DOHH2 (cell line): ENCODE measurements around the gene LASP1NB.

Source experiments
- H3F3A ChIP-seq: fragments of 200-600 bp; sonication (generic), shearing (Covaris generic); 2 replicates; pipeline ENCODE4 v1.6.0; 2016; ENCODE audit warnings: antibody characterized with exemption, mild to moderate bottlenecking; ENCODE audit not compliant: control insufficient read depth, insufficient read depth
- H3K27ac ChIP-seq: fragments of 200-600 bp; sonication (generic); 2 replicates; pipeline ENCODE4 v1.5.1; 2014; ENCODE audit warnings: low read depth, mild to moderate bottlenecking, low read length, moderate library complexity
- H3K27me3 ChIP-seq: fragments of 200-600 bp; sonication (generic); 2 replicates; pipeline ENCODE4 v1.6.1; 2014; ENCODE audit warnings: mild to moderate bottlenecking, low read length, mixed read lengths; ENCODE audit not compliant: control insufficient read depth
- H3K36me3 ChIP-seq: fragments of 200-600 bp; sonication (generic); 2 replicates; pipeline ENCODE4 v1.6.1; 2014; ENCODE audit warnings: mild to moderate bottlenecking, low read length, moderate library complexity, mixed read lengths; ENCODE audit not compliant: control insufficient read depth
- H3K4me1 ChIP-seq: fragments of 200-600 bp; sonication (generic); 2 replicates; pipeline ENCODE4 v1.6.1; 2014; ENCODE audit warnings: mild to moderate bottlenecking, low read length, mixed read lengths; ENCODE audit not compliant: control insufficient read depth
- H3K4me2 ChIP-seq: fragments of 200-600 bp; sonication (generic); 2 replicates; pipeline ENCODE4 v1.6.0; 2014; ENCODE audit warnings: mild to moderate bottlenecking, low read length, moderate library complexity
- H3K4me3 ChIP-seq: fragments of 200-600 bp; sonication (generic); 2 replicates; pipeline ENCODE4 v1.5.1; 2014; ENCODE audit warnings: mild to moderate bottlenecking, low read length, mixed read lengths
- H3K79me2 ChIP-seq: fragments of 200-600 bp; sonication (generic); 2 replicates; pipeline ENCODE4 v1.6.1; 2014; ENCODE audit warnings: mild to moderate bottlenecking, low read length, mixed read lengths; ENCODE audit not compliant: control insufficient read depth
- H3K9me2 ChIP-seq: fragments of 200-600 bp; sonication (generic); replicated peaks from 2 replicates; pipeline ENCODE4 v1.6.1; 2014; ENCODE audit warnings: mild to moderate bottlenecking, low read length, mixed read lengths; ENCODE audit not compliant: control insufficient read depth
- H3K9me3 ChIP-seq: fragments of 200-600 bp; sonication (generic); 2 replicates; pipeline ENCODE4 v1.6.1; 2014; ENCODE audit warnings: antibody characterized with exemption, low read length, mixed read lengths; ENCODE audit not compliant: control insufficient read depth, insufficient read depth
- H4K20me1 ChIP-seq: fragments of 200-600 bp; sonication (generic); 2 replicates; pipeline ENCODE4 v1.6.0; 2014; ENCODE audit warnings: low read depth, mild to moderate bottlenecking, antibody characterized with exemption, low read length, moderate library complexity; ENCODE audit not compliant: control insufficient read depth, insufficient read depth
- CTCF ChIP-seq: fragments of 200-600 bp; sonication (generic); IDR thresholded peaks from one replicate; pipeline ENCODE4 v1.5.1; 2014; ENCODE audit warnings: antibody characterized with exemption, mild to moderate bottlenecking, low read depth, low read length; ENCODE audit not compliant: poor library complexity, severe bottlenecking
- EZH2phosphoT487 ChIP-seq: fragments of 200-600 bp; sonication (generic); IDR thresholded peaks from 2 replicates; pipeline ENCODE4 v1.6.1; 2017; ENCODE audit warnings: borderline replicate concordance, mild to moderate bottlenecking, antibody characterized with exemption, low read length, moderate library complexity, mixed read lengths

The LASP1NB gene

DNA sequence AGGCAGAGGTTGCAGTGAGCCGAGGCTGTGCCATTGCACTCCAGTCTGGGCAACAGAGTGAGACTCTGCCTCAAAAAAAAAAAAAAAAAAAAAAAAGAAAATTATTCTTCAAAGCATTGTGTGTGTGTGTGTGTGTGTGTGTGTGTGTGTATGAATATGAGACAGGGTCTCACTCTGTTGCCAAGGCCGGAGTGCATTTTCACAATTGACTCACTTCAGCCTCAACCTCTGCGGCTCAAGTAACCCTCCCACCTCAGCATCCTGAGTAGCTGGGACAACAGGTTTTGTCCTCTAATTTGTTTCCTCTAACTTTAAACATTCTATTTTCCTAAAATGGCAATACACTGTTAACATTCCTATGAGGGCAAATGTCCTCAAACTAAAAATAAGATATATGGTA lies 34.1 kb downstream of the LASP1NB start:
- no peaks in the 10 kb centered on the region for H4K20me1 ChIP-seq
- H3K27me3 ChIP-seq = no peaks in the 10 kb centered on the region
- peak overlapping the region; percentile 56 for H3K4me2 ChIP-seq

DNA sequence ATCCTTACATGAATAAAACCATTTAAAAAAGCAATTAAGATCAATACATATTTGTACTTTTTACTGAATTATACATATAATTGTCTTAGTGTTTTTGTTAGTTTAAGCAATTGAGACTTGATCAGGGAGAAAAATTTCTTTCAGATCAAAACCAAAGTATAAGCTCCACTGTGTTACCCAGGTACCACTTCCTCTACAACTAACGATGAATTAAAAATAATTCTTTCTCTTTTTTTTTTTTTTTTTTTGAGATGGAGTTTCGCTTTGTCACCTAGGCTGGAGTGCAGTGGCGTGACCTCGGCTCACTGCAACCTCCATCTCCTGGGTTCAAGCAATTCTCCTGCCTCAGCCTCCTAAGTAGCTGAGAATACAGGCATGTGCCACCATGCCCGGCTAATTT lies 35.0 kb downstream of the LASP1NB start:
- H3F3A ChIP-seq = peaks cover 18% of the 10 kb centered on the region
- no peaks in the 10 kb centered on the region for H3K36me3 ChIP-seq
- no peaks in the 10 kb centered on the region for H3K9me2 ChIP-seq
- no peaks in the 10 kb centered on the region for H4K20me1 ChIP-seq
- H3K79me2 ChIP-seq = no peaks in the 10 kb centered on the region
- H3K4me2 ChIP-seq = peak overlapping the region; percentile 31
- no peaks in the 10 kb centered on the region for H3K9me3 ChIP-seq
- TF ChIP-seq CTCF = no peak
- no peak for TF ChIP-seq EZH2phosphoT487
- peak overlapping the region; percentile 7; the same call in 1 of the 2 replicates for H3K4me3 ChIP-seq
- H3K4me1 ChIP-seq = peaks cover 38% of the 10 kb centered on the region
- no peak overlapping the region for H3K27ac ChIP-seq
- H3K27me3 ChIP-seq = no peaks in the 10 kb centered on the region

More for the DNA sequence above, 34.1 kb downstream of the LASP1NB start:
- Histone ChIP-seq H3F3A (peaks cover 16% of the 10 kb centered on the region), H3K79me2 (no peaks in the 10 kb centered on the region), H3K9me2 (no peaks in the 10 kb centered on the region), H3K4me3 (no peak overlapping the region), H3K27ac (peak overlapping the region; percentile 64), H3K36me3 (no peaks in the 10 kb centered on the region), H3K4me1 (peaks cover 38% of the 10 kb centered on the region), H3K9me3 (no peaks in the 10 kb centered on the region)
- TF ChIP-seq EZH2phosphoT487 = no peak
- no peak for TF ChIP-seq CTCF

GRCh38 chr17:38961413-38961812 lies 36.0 kb downstream of the LASP1NB start:
- TF ChIP-seq EZH2phosphoT487 = no peak
- no peak for TF ChIP-seq CTCF
- no peak overlapping the region for H3K4me2 ChIP-seq
- H3K27me3 ChIP-seq = no peaks in the 10 kb centered on the region
- H3F3A ChIP-seq = peaks cover 18% of the 10 kb centered on the region
- no peak overlapping the region for H3K27ac ChIP-seq
- H3K4me3 ChIP-seq = no peak overlapping the region
- no peaks in the 10 kb centered on the region for H4K20me1 ChIP-seq
- H3K4me1 ChIP-seq = peaks cover 38% of the 10 kb centered on the region
- no peaks in the 10 kb centered on the region for H3K9me2 ChIP-seq
- no peaks in the 10 kb centered on the region for H3K36me3 ChIP-seq
- no peaks in the 10 kb centered on the region for H3K9me3 ChIP-seq
- H3K79me2 ChIP-seq = no peaks in the 10 kb centered on the region
